HTERT RPE-1 (cell line): ENCODE data around the gene PPP1R26.
"Not testable (repeated sequence)": the region's sequence is repeated elsewhere in the genome, so short reads cannot be mapped to it uniquely, and the experiment has no call there.

Experiments
- in situ Hi-C: fragments of 300-500 bp; cut with MboI; formaldehyde crosslinking; loops from 4 replicates; pipeline ENCODE4 v1.14.3; 2020; ENCODE audit warnings: low sequenced_read_pairs

PPP1R26 gene

DNA sequence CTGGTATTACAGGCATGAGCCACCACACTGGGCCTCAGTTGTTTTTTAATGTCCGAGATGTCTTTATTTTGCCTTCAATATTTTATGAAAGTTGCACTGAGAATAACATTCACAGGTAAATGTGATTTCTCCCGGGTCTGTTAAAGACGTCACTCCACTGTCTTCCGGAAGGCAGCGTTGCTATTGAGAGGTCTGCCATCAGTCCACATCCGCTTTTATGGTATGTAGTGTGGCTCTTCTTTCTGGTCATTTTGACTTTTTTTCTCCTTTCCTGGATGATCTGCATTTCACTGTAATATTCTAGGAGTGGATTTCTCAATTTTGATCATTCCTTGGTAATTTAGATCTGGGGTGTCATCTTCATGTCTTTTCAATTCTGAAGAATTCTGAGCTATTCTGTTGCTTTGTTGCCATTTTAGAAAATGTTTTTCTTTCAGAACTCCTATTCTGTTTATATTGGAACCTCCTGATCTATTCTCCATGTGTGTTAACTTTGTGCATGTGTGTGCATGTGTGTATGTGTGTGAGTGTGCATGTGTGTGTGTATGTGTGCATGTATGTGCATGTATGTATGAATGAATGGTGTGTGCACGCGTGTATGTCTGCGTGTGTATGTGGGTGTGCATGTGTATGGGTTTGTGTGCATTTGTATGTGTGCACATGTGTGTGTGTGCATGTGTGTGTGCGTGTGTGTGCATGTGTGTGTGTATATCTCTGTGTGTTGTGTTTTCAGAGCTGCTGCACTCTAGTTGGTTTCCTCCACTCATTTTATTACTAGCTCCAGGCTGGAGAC lies 39.8 kb downstream of the PPP1R26 start:
- in situ Hi-C loops = no loop called here

DNA sequence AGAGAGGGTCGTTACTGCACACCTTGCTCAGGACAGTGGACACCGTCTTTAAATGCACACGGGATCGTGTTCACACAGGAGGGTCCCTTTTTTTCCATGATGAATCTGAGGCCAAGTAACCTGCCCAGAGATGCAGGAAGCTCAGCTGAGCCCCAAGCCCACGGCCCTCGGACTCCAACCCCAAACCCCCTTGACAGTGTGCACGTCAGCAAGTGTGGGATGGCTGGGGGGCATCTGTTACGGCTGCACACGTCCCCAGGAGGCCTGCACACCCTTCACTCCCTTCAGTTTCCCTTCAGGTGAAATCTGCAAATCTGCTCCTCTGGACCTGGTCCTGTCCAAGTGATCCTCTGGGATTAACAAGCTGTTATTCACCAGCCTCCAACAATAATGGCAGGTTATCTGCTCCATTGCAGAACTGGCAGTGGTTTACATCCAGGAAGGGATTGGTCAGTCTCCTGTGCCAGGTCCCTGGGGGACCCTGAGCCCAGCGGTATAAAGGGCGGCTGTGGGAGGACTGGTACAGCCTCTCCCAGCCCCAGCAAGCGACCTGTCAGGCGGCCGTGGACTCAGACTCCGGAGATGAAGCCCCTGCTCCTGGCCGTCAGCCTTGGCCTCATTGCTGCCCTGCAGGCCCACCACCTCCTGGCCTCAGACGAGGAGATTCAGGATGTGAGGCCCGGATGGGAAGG lies 41.5 kb downstream of the PPP1R26 start, which contains the start of gene LCN1:
LCN1 (plus strand) TSS at position 525 of the 692 bp plus-strand sequence; CDS start at position 583, 58 bp downstream.
- in situ Hi-C loops = no loop called here

DNA sequence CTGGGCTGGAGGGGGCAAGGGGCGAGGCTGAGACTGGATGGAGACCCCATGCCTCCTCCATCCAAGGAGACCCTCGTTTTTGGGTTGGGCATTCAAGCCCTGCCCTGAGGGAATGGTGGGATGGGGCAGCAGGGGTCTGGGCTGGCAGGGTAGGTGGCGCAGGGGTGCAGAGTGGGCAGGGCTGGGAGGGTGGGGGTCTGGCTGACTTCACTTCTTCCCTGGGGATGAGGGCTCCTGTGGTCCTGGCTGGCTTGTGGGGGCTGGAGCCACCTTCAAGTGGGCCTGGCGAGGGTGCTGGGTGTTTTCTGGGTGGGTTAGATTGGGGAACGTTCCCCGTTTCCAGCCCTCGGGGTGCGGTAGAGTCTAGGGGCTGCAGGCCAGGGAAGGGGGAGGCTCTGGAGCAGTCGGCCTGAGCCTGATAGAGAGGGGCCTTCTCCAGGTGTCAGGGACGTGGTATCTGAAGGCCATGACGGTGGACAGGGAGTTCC lies 42.1 kb downstream of the PPP1R26 start:
- in situ Hi-C loops = no loop called here

DNA sequence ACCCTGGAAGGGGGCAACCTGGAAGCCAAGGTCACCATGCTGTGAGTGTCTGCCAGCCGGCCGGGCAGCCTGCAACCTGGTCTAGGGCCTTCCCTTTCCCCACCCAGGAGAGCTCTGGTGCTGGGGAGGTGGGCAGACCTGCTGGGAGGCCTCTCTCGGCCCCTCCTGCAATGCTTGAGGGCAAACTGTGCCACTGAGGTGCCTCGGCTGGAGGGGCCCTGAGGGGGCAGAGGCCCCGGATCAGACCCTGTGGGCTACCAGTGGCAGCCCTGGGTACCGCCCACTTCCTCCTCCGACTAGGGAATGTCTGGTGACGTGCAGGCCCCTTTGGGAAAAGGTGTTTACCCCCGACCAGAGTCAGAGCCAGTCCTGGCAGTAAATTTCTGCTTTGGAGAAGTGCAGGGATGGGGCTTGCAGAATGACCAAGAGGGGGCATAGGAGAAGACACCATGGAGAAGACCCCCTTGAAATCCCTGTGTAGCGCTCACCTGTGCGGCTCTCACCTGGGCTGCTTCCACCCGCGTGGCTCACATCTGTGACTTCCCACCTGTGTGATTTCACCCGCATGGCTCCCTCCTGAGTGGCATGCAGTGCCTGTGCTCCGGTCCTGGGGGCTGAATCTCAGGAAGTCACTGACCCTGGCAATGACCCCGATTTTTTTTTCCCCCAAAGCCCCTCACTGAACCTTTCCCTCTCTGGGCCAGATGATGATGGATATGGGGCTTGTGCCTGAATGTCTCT lies 42.7 kb downstream of the PPP1R26 start:
- in situ Hi-C loops = no loop called here

DNA sequence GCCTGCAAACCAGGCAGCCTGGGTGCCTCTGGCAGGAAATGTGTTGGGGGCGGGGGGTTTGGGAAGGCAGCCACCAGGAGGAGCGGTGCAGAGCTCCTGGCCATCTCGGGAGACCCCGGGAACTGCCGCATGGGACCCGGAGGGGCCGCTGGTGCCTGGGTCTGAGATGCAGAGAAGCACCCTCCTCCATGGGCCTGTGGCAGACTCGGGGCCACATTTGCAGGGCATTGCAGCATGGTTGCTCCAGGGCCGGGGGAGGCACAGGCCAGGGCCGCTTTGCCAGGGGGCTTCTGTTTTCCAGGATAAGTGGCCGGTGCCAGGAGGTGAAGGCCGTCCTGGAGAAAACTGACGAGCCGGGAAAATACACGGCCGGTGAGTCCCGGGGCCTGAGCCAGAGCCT lies 43.3 kb downstream of the PPP1R26 start:
- in situ Hi-C loops = no loop called here

DNA sequence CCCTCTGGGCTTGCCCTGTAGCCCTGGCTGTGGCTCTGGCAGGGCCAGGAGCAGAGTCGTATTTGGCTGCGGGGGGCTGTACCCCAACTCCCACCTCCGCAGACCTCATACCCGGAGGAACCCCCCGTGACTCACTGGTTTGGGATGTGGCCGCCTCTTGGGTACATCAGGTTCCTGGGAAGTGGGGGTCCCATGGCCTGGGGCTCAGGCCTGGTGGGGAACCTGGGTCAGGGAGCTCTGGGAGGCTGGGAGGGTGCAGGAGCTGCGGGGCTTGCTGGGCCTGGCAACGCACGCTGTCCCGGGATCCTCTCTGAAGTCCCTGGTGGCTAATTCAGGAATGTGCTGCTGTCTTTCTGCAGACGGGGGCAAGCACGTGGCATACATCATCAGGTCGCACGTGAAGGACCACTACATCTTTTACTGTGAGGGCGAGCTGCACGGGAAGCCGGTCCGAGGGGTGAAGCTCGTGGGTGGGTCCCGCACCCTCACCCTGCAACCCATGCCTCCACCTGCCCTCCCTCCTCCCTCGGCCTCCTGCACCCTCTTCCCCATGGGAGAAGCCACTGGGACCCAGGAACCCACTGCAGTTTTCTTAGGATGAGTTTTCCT lies 44.0 kb downstream of the PPP1R26 start:
- in situ Hi-C loops = no loop called here

DNA sequence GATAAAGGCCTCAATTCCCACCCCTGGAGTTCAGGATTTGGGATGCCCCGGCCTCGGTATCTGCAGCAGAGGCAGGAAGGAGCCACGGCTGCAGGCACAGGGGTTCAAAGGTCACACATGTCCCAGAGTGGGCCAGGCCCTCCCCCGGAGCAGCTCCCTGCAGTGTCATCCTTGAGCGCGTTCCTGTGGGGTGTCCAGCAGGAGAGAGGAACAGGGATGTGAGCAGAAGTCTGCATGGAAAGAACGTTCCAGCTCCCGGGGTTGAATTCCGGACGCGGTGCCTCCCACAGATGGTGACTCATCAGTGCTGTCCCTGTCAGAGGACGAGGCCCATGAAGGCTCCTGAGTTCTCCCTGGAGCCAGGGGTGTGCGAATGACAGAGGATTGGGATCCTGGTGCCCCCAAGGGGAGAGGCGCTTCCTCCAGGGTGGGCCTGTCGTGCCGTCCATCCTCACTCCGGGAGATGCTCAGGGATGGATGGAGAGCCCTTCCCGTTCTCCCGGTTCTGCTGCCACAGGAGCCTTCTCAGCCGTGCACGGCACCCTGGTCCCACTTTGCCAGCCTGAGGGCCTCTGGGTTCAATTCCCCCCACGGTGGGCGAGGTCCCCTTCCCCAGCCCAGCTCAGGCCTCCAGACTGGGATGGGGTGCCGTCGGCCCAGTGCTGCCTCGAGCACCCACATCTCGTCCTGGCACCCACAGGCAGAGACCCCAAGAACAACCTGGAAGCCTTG lies 44.7 kb downstream of the PPP1R26 start:
- in situ Hi-C loops = no loop called here

DNA sequence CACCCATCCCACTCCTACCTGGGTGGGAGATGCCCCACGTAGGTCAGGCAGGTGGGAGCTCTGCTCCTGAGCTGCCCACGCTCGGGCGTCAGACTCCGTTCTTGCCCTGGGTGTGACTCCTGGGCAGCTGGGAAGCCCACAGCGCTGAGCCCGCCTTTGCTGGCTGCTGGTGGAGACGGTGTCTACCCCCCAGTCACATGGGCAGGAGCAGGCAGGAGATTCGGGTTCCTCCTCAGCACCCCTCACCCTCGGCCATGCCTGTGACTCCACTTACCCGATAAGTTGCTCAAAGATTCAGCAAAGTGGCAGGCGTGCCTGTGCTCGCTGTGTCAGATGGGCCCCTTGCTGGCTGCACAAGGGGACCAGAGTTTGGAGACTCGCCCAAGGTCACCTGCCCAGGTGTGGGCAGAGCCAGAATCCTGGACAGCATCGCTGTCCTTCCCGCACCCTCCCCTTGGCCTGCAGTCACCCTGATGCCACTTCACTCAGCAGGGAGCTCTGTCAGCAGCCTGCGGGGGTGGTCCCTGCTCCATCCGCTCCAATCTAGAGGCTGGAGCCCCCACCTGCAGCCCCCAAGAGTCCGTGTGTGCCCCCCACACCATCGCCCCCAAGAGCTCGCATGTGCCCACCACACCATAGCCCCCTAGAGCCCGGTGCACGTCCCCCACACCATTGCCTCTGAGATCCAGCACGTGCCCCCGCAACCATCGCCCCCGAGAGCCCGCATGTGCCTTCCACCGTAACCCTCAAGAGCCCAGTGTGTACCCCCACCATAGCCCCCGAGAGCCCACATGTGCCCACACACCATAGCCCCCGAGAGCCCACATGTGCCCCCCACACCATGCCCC lies 45.9 kb downstream of the PPP1R26 start:
- in situ Hi-C loops = no loop called here

DNA sequence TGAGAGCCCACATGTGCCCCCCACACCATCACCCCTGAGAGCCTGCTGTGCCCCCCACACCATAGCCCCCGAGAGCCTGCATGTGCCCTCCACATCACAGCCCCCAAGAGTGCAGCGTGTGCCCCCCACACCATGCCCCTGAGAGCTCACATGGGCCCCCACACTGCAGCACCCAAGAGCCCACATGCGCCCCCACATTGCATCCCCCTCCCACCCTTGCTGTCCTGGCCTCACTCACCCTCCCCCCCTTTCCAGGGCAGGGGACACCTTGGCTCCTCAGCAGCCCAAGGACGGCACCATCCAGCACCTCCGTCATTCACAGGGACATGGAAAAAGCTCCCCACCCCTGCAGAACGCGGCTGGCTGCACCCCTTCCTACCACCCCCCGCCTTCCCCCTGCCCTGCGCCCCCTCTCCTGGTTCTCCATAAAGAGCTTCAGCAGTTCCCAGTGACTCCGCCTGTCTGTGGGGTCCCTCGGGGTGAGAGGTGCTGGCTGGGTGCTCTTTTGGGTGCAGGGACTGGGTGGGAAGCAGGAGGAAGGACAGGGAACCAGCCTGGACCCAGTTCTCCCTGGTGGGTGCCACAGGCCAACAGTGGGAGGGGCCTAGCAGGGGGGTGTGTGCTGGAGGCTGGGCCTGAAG lies 46.6 kb downstream of the PPP1R26 start:
- in situ Hi-C loops = no loop called here

DNA sequence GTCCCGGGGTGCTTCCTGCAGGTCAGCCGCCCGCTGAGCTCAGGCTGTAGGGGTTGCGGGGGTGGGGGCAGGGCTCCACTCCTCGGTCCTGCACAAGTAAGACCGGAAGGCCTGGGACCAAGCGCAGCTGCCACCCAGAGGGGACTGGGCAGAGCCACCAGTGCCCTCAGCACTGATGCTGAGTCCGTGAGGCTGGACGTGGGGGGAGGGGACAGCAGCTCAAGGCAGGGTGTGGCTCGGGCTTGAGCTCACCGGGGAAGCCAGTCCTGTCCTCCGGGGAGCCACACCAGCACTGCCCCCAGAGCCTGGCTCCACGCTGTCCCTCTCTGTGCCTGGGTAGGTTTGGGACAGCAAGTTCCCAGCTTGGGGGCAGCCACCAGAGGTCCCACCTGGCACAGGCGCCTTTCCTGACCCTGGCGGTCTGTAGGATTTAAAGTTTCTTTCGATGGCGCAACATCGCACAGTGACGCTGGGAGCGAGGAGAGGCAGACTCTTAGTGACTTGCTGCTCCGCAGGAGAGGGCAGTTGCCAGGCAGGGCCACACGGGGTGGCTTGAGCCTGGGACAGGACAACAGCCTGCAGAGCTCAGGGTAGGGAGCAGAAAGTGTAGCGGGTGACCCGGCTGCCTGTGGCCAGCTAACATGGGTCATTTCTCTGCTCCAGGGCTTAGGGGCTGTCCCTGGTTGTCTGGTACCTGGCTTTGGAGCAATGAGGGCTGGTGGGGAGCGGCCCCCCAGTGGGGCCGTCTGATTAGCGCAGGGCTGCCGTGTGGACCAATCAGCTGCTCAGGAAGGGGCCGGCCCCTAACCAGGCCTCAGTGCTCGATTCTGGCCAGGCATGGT lies 47.4 kb downstream of the PPP1R26 start:
- in situ Hi-C loops = no loop called here

DNA sequence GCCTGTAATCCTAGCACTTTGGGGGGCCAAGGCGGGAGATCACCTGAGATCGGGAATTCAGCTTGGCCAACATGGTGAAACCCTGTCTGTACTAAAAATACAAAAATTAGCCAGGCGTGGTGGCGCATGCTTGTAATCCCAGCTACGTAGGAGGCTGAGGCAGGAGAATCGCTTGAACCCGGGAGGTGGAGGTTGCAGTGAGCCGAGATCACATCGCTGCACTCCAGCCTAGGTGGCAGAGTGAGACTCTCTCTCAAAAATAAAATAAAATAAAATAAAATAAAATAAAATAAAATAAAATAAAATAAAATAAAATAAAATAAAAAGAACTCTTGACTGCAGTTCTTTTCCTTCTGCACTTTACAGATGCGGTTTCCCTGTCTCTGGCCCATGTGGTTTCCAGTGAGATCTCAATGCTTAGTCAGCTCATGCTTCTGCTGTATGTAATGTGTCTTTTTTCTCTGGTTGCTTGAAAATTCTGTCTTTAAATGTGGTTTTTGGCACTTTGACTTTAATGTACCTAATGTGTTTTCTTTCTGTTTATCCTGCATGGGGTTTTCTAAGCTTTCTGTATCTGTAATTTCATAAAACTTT lies 49.4 kb downstream of the PPP1R26 start:
- in situ Hi-C loops = not testable (repeated sequence)

DNA sequence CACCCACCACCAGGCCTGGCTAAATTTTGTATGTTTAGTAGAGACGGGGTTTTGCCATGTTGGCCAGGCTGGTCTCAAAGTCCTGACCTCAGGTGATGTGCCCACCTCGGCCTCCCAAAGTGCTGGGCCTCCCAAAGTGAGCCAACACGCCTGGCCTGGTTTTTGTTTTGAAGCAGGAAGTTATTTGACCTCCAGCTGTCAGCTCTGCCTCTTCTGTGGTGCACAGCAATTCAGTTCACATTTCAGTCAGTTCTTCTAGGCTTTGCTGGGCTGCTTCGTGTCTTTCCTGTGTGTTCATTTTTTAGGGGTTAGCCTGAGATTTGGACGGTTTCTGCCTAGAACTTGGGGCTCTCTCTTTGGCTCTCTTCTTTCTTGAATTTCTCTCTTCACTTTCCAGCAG lies 50.6 kb downstream of the PPP1R26 start:
- in situ Hi-C loops = no loop called here

DNA sequence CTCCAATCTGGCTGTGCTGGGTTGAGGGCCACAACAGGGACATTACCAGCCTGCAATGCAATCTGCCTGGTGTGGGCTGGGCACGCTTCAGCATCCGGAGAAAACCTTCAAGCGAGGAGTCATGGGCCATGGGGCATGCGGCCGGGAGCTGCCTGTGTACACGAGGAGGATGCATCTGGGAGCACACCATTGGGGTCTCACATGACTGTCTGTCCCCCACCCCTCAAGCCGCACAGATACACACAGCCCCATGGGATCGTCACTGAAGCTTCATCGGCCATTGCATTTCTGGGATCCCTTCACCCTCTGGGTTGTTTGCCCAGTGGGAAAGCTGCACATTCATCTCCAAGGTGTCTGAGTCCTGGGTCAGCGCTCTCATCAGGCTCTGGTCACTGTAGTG lies 51.5 kb downstream of the PPP1R26 start:
- in situ Hi-C loops = no loop called here

DNA sequence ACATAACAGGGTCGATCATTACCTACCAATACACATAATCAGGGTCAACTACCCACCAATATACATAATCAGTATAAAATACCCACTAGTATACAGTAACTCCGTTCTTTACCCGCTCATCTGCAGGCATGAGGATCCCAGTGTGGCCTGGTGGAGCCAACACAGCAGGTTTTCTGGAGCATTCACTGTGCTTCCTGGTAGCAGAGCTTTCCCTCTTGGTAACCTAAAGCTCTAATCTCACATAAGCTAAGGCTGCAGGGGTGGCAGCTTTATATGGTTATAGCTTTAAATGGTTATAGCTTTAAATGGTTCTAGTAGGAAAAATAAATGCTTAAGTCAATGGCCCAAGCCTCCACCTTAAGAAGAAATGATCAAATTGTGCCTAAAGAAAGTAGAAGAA lies 53.5 kb downstream of the PPP1R26 start:
- in situ Hi-C loops = no loop called here

DNA sequence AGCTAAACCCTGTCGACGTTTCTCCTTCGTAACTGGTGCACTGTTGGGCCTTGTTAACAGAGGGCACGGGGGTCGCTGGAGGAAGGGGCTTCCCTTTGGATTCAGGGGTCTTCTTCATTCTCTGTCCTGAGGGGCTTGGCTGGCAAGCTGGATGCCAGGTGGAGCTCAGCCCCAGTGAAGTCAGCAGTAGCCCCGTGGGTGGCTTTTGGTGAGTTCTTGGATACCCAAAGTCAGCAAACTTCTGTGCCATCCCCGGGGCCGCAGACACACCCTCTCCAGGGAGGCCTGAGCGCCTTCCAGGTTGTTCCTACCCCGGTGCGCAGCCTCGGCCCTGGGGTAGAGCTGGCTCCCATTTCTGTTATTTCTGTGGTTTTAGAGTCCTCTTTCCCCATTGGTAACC lies 54.1 kb downstream of the PPP1R26 start:
- in situ Hi-C loops = no loop called here

DNA sequence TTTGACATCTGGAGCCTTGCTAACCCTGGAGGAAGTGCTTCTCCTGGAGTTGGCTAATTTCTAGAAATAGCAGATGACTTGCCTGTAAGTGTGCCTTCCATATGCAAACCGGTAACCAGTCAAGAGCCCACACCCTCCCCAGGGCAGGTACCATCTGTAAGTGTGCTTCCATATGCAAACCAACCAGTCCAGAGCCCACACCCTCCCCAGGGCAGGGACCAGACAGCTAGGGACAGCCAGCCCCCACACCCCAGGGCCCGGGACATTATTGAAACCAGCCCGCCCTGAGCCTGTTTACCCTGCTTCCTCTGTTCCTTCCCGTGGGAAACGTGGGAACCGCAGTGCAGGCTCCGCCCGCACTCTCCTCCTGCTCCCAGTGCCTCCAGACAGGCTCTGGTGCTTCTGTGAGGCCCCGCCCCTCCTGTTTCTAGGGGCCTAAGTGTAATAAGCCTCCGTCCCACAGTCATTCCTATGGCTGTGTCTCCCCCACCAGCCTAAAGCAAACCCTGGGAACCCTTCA lies 54.7 kb downstream of the PPP1R26 start:
- in situ Hi-C loops = not testable (repeated sequence)

DNA sequence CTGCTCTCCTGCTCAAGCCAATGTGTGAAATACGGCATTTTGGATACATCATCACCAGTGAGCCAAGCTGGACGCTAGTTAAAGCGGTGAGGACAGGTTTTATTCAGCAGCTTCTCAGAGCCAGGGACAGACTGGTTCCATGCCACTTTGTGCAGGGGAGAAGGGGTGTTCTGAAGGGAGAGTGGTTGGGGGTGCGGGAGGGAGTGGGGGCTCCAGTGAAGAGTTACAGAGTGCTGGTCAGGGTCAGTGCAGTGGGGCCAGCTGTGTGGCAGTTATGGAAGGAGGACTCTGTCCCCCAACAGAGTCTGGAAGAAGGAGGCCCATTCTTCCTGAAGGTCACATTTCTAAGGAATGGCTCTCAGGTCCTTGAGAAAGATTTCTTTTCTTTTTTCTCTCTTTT lies 55.2 kb downstream of the PPP1R26 start:
- in situ Hi-C loops = not testable (repeated sequence)
